Esophagus squamous epithelium (tissue), 4 donors: ENCODE data around the gene ZC2HC1B.

Source experiments
- CTCF ChIP-seq, 6 experiments: fragments of 450-650 bp in 4 of 6; fragments of 200-600 bp in 2 of 6; sonication (generic) in 2 of 6; IDR thresholded peaks; one replicate each; pipeline ENCODE4 v1.5.1; 2016 to 2019; ENCODE audit warnings: antibody characterized with exemption in 6 of 6, mild to moderate bottlenecking in 4 of 6, moderate library complexity in 4 of 6
- POLR2A ChIP-seq, 4 donors: fragments of 450-650 bp; IDR thresholded peaks; one replicate each; pipeline ENCODE4 v1.6.1; 2017; ENCODE audit warnings: antibody characterized with exemption in 4 of 4, mild to moderate bottlenecking in 4 of 4, moderate library complexity in 3 of 4

- TF ChIP-seq CTCF (IDR thresholded peaks at IDR 0.05) (no peak), POLR2A (IDR thresholded peaks at IDR 0.05) (no peak)
Measured at GRCh38 chr6:143950875-143951274, 86.6 kb downstream of the ZC2HC1B start.
